ENCODE results near the gene PDE7B.

PDE7B gene

DNA sequence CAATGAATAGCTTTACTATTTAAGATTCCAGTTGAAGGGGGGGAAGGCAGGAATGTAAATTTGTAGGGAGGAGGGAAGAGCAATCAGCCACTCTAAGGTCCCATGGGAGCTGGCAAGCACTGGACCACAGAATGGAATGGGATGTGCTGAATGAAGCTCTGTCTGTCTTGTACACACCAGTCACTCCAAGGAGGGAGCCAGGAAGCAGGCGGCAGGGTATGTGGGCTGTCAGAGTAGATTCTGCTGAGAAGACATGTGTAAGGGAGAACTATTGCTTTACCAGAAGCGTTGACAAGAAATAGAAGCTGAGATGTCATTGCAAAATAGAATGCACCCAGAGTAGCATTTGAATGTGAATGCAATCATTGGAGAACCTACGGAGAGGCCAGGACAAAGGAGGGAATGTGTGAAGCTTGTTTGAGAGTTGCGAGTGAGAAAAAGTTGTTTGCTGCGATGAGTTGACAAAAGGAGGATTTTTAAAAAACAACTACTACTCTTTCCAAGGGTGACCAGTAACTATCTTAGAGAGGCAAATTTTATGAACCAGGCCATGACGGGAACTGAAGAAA, 25.2 kb upstream of the PDE7B start:
- DNase-seq (ENCODE audit: low spot score): no peak
- in situ Hi-C loops (cut with MboI; ENCODE audit: low sequenced_read_pairs, unreplicated experiment): no loop called here
- TF ChIP-seq, protein P1, sequence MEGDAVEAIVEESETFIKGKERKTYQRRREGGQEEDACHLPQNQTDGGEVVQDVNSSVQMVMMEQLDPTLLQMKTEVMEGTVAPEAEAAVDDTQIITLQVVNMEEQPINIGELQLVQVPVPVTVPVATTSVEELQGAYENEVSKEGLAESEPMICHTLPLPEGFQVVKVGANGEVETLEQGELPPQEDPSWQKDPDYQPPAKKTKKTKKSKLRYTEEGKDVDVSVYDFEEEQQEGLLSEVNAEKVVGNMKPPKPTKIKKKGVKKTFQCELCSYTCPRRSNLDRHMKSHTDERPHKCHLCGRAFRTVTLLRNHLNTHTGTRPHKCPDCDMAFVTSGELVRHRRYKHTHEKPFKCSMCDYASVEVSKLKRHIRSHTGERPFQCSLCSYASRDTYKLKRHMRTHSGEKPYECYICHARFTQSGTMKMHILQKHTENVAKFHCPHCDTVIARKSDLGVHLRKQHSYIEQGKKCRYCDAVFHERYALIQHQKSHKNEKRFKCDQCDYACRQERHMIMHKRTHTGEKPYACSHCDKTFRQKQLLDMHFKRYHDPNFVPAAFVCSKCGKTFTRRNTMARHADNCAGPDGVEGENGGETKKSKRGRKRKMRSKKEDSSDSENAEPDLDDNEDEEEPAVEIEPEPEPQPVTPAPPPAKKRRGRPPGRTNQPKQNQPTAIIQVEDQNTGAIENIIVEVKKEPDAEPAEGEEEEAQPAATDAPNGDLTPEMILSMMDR (IDR thresholded peaks at IDR 0.05; ENCODE audit: borderline replicate concordance, control extremely low read depth, extremely low read depth, insufficient read depth, missing control alignments): no peak

GRCh38 chr6:135828021-135828420, 23.5 kb upstream of the PDE7B start:
- TF ChIP-seq, protein P1 (IDR thresholded peaks at IDR 0.05; ENCODE audit: borderline replicate concordance, control extremely low read depth, extremely low read depth, insufficient read depth, missing control alignments): no peak
- in situ Hi-C loops (cut with MboI; ENCODE audit: low sequenced_read_pairs, unreplicated experiment): no loop called here
- DNase-seq (ENCODE audit: low spot score): no peak

DNA sequence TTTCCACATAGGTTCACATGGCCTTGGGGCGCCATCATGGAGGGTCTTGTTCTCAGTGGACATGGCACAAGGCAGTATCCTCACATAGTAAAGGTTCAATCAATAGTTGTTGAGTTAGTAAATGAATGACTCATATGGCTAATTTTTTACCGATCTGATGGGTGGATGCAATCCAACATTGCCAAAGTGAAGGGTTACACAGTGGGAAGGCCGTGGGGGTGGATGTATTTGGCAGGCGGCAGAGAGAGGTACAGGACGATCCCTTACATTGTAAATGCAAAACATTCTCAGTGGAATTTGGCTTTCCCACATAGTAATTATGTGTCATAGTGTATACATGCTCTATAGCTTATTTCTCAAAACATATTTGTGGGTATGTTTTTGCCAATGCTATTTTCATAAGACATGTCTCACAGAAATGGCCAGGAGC, 21.0 kb upstream of the PDE7B start:
- DNase-seq (ENCODE audit: low spot score): no peak
- TF ChIP-seq, protein P1 (IDR thresholded peaks at IDR 0.05; ENCODE audit: borderline replicate concordance, control extremely low read depth, extremely low read depth, insufficient read depth, missing control alignments): no peak
- in situ Hi-C loops (cut with MboI; ENCODE audit: low sequenced_read_pairs, unreplicated experiment): no loop called here

DNA sequence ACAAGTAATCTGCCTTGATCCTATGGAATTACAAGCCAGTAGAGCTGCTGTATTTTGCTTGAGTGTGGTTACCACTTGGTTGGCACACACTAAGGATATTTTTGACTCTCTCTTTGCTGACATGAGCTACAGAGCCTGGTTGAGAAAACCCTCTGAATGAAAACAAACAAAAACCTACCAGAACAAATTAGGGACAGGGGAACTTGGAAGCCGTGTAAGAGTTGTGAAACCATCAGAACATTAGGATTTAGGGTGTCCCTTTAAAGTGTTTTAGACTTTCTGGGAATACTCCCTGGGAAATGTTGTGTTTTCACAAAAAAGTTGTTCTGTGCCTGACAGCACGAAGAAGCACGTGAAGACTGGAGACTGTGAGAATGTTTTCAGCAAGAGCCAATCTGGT, 20.5 kb upstream of the PDE7B start:
- no peak for DNase-seq (ENCODE audit: low spot score)
- in situ Hi-C loops (cut with MboI; ENCODE audit: low sequenced_read_pairs, unreplicated experiment): no loop called here
- TF ChIP-seq, protein P1 (IDR thresholded peaks at IDR 0.05; ENCODE audit: borderline replicate concordance, control extremely low read depth, extremely low read depth, insufficient read depth, missing control alignments): no peak

DNA sequence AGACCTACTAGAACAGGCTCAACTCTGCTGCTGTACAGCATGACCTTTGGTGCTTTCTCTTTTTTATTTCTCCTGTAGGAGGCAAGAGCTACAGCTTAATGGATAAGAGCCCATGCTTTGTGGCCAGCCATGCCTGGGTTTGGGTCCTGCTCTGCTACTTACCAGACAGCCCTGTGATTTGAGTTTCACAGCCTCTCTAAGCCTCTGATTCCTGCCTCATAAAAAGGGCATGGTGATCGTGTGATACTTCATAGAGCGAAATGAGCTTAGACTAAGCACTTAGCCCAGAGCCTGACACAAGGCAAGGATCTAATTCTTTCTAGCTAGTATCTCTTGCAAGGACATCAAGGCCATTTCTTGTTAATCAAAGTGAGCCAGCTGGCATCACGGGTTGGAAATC, 19.3 kb upstream of the PDE7B start:
- DNase-seq (ENCODE audit: low spot score): no peak
- in situ Hi-C loops (cut with MboI; ENCODE audit: low sequenced_read_pairs, unreplicated experiment): no loop called here
- TF ChIP-seq, protein P1 (IDR thresholded peaks at IDR 0.05; ENCODE audit: borderline replicate concordance, control extremely low read depth, extremely low read depth, insufficient read depth, missing control alignments): no peak

- no peak for DNase-seq (ENCODE audit: low spot score)
- in situ Hi-C loops (cut with MboI; ENCODE audit: low sequenced_read_pairs, unreplicated experiment): no loop called here
- TF ChIP-seq, protein P1 (IDR thresholded peaks at IDR 0.05; ENCODE audit: borderline replicate concordance, control extremely low read depth, extremely low read depth, insufficient read depth, missing control alignments): no peak
Observed at GRCh38 chr6:135833771-135834170, 17.7 kb upstream of the PDE7B start.

All from GM13976 (cell line).